Adrenal gland (tissue), 12 donors: Measurements from ENCODE around the gene UGGT1. TPM values are rescaled to one million over a fixed set of nuclear protein-coding genes. Genes with fewer than 3 reads are reported as not detected.

Experiments used
- DNase-seq, 7 donors: peaks; one replicate each; pipeline ENCODE4 v3.0.0-alpha.2; 2019 to 2020
- H3K27ac ChIP-seq, 5 donors: fragments of 200-600 bp; sonication (generic) in 4 of 5; 1 replicate in 3 of 5; 2 replicates in 2 of 5; pipeline versions ENCODE4 v1.5.1 to v1.8.0; 2016 to 2020; ENCODE audit warnings: mild to moderate bottlenecking in 1 of 5
- H3K27me3 ChIP-seq: fragments of 200-600 bp; 2 replicates; pipeline ENCODE4 v1.8.0; 2021
- H3K36me3 ChIP-seq, 2 donors: fragments of 200-600 bp; replicated peaks in 1 of 2; 1 replicate in 1 of 2; 2 replicates in 1 of 2; pipeline versions ENCODE4 v1.5.1 to v1.8.0; 2018 to 2022
- H3K4me1 ChIP-seq, 2 donors: fragments of 200-600 bp; replicated peaks in 1 of 2; 1 replicate in 1 of 2; 2 replicates in 1 of 2; pipeline versions ENCODE4 v1.5.1 to v1.8.0; 2018 to 2021
- H3K4me3 ChIP-seq, 4 donors: fragments of 200-600 bp; sonication (generic) in 3 of 4; one replicate each; pipeline ENCODE4 v1.5.1; 2016 to 2018
- H3K9me3 ChIP-seq, 3 donors: fragments of 200-600 bp; sonication (generic) in 1 of 3; replicated peaks in 1 of 3; 1 replicate in 2 of 3; 2 replicates in 1 of 3; pipeline versions ENCODE4 v1.5.1 to v1.8.0; 2016 to 2021
- POLR2A ChIP-seq, 2 donors: fragments of 450-650 bp; IDR thresholded peaks; one replicate each; pipeline ENCODE4 v1.6.1; 2017; ENCODE audit warnings: antibody characterized with exemption in 2 of 2, mild to moderate bottlenecking in 2 of 2, moderate library complexity in 1 of 2
- WGBS, 4 donors: extraction: QIAGEN DNeasy Blood & Tissue Kit in 2 of 4; methylation state at CpG; one replicate each; pipeline versions ENCODE4 v1.1.5 to v1.1.7; 2013 to 2017; 5-methylcytosine and 5-hydroxymethylcytosine counted together
- intact Hi-C, 2 donors: fragments of 100-400 bp; cut with DNase I; formaldehyde crosslinking; loops; one replicate each; pipeline versions ENCODE4 v1.14.1 to v1.15.0; 2022 to 2023
- polyA plus RNA-seq, 3 donors: library from polyadenylated mRNA; stranded (reverse); fragments of 200-250 nt in 2 of 3; fragments of 350-450 nt in 1 of 3; fragmentation: Illumina TruSeq in 1 of 3; extraction: RNeasy Lipid Tissue Mini Kit (QIAGEN cat#74804) in 1 of 3; gene quantifications; one replicate each; pipeline ENCODE4 v1.2.3, GENCODE V29; 2013 to 2014
- total RNA-seq, 9 donors: library from RNA; depleted of rRNA in 4 of 9; stranded (reverse); fragments of >200 nt in 4 of 9; fragments of 120-200 nt in 1 of 9; fragmentation: NEBNext Ultra II Directional in 1 of 9; extraction: Animal tissue kit (Norgen Biotek cat#: 25700) in 1 of 9; gene quantifications; one replicate each; pipeline versions ENCODE4 v1.1.0 to v1.2.4, GENCODE V29; 2013 to 2023
- TF ChIP-seq, protein P1 (sequence below), 6 experiments: fragments of 450-650 bp in 4 of 6; fragments of 200-600 bp in 2 of 6; sonication (generic) in 1 of 6; IDR thresholded peaks; 1 replicate in 5 of 6; 2 replicates in 1 of 6; pipeline versions ENCODE4 v1.5.1 to v1.8.0; 2016 to 2021; ENCODE audit warnings: antibody characterized with exemption in 6 of 6, mild to moderate bottlenecking in 2 of 6, moderate library complexity in 1 of 6
- donor health status: healthy with polysubstance abuse.
- donor health status: Bipolar disorder and iron deficiency.
- donor health status: DM: yes; HTN: yes; CAD: no.
- donor health status: DM: no; HTN: no; CAD: no.
- donor health status: DM: no; HTN: no; CAD: no.
- donor health status: DM: yes; HTN: yes; CAD: no.

Gene UGGT1
- total and polyA plus RNA-seq, 12 donors: 6.6 to 67.5 (median 41.5) TPM

DNA sequence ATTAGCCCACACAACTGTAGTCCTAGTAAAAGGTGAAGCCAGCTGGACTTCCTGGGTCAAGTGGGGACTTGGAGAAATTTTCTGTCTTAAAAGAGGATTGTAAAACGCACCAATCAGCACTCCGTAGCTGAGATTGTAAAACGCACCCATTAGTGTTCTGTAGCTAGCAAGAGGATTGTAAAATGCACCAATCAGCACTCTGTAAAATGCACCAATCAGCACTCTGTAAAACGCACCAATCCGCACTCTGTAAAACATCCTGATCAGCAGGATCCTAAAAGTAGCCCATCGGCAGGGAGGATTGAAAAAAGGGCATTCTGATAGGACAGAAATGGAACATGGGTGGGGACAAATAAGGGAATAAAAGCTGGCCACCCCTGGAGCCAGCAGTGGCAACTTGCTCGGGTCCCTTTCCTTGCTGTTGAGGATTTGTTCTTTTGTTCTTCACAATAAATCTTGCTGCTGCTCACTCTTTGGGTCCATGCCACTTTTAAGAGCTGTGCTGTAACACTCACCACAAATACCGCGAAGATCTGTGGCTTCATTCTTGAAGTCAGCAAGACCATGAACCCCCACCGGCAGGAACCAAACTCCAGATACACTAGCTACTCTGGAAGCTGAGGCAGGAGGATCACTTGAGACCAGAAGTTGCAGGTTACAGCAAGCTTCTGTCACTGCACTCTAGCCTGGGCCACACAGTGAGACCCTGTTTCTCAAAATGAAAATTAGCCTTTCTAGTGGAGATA lies 125.1 kb downstream of the UGGT1 start:
- Histone ChIP-seq H3K4me3 (no peak overlapping the region), H3K4me1 (no peaks in the 10 kb centered on the region), H3K36me3 (no peaks in the 10 kb centered on the region), H3K9me3 (no peaks in the 10 kb centered on the region), H3K27ac (no peak overlapping the region), H3K27me3 (no peaks in the 10 kb centered on the region)
- WGBS, 4 donors: 74 to 85% (median 81%) methylated on average over 9 to 10 of the region's 10 CpGs
- intact Hi-C loops: no loop called here
- TF ChIP-seq, protein P1, sequence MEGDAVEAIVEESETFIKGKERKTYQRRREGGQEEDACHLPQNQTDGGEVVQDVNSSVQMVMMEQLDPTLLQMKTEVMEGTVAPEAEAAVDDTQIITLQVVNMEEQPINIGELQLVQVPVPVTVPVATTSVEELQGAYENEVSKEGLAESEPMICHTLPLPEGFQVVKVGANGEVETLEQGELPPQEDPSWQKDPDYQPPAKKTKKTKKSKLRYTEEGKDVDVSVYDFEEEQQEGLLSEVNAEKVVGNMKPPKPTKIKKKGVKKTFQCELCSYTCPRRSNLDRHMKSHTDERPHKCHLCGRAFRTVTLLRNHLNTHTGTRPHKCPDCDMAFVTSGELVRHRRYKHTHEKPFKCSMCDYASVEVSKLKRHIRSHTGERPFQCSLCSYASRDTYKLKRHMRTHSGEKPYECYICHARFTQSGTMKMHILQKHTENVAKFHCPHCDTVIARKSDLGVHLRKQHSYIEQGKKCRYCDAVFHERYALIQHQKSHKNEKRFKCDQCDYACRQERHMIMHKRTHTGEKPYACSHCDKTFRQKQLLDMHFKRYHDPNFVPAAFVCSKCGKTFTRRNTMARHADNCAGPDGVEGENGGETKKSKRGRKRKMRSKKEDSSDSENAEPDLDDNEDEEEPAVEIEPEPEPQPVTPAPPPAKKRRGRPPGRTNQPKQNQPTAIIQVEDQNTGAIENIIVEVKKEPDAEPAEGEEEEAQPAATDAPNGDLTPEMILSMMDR (IDR thresholded peaks at IDR 0.05): no peak
- no peak for TF ChIP-seq POLR2A (IDR thresholded peaks at IDR 0.05)
- no peak for DNase-seq

- Histone ChIP-seq H3K27ac (no peak overlapping the region), H3K36me3 (no peaks in the 10 kb centered on the region), H3K9me3 (no peaks in the 10 kb centered on the region), H3K27me3 (no peaks in the 10 kb centered on the region), H3K4me3 (no peak overlapping the region), H3K4me1 (no peaks in the 10 kb centered on the region)
- no peak for TF ChIP-seq POLR2A (IDR thresholded peaks at IDR 0.05)
- TF ChIP-seq, protein P1 (IDR thresholded peaks at IDR 0.05): no peak
- WGBS, 4 donors: 57 to 71% (median 66%) methylated on average over 4 of the region's 4 CpGs
- DNase-seq: no peak
- intact Hi-C loops: no loop called here
Observed at GRCh38 chr2:128217671-128218070, 126.7 kb downstream of the UGGT1 start.

GRCh38 chr2:128219891-128220290 lies 128.9 kb downstream of the UGGT1 start:
- intact Hi-C loops: no loop called here

DNA sequence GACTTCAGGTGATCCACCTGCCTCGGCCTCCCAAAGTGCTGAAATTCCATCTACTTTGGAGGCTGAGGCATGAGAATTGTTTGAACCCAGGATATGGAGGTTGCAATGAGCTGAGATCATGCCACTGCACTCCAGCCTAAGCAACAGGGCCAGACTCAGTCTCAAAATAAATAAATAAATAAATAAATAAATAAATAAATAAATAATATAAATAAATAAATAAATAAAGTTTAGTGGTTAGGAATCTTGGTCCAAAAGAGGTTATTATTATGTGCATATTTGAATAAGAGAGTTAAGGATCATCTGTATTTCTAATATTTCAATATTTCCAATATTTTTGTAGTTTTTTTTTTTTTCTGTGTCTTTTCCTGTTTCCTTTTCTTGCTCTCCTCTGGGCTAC lies 136.9 kb downstream of the UGGT1 start:
- Histone ChIP-seq H3K27me3 (no peaks in the 10 kb centered on the region), H3K4me1 (no peaks in the 10 kb centered on the region), H3K9me3 (no peaks in the 10 kb centered on the region), H3K36me3 (no peaks in the 10 kb centered on the region), H3K4me3 (no peak overlapping the region), H3K27ac (no peak overlapping the region)
- 94 to 100% (median 96%) methylated on average over 1 of the region's 1 CpG for WGBS, 4 donors
- intact Hi-C loops: no loop called here
- DNase-seq: no peak
- no peak for TF ChIP-seq POLR2A (IDR thresholded peaks at IDR 0.05)
- TF ChIP-seq, protein P1 (IDR thresholded peaks at IDR 0.05): no peak

More at GRCh38 chr2:128219891-128220290, 128.9 kb downstream of the UGGT1 start:
- Histone ChIP-seq H3K27me3 (no peaks in the 10 kb centered on the region), H3K27ac (no peak overlapping the region), H3K4me3 (no peak overlapping the region), H3K36me3 (no peaks in the 10 kb centered on the region), H3K9me3 (no peaks in the 10 kb centered on the region), H3K4me1 (no peaks in the 10 kb centered on the region)
- no peak for TF ChIP-seq POLR2A (IDR thresholded peaks at IDR 0.05)
- TF ChIP-seq, protein P1 (IDR thresholded peaks at IDR 0.05): no peak
- DNase-seq: no peak
- WGBS, 4 donors: 69 to 80% (median 76%) methylated on average over 8 of the region's 8 CpGs
